ENCODE measurements around the gene SLC23A2. TPM values are rescaled to one million over a fixed set of nuclear protein-coding genes. Genes with fewer than 3 reads are reported as not detected.
"Not testable (repeated sequence)": the region's sequence is repeated elsewhere in the genome, so short reads cannot be mapped to it uniquely, and the experiment has no call there.

Gene SLC23A2
- total and polyA plus RNA-seq, 12 donors: 51.0 to 294 (median 145) TPM

GRCh38 chr20:5020760-5021159 is 19.4 kb upstream of the SLC23A2 start:
- Histone ChIP-seq H3K27me3 (no peaks in the 10 kb centered on the region), H3K36me3 (replicated peaks in 1 of 2) (no peaks in the 10 kb centered on the region), H3K9me3 (replicated peaks in 1 of 3) (no peaks in the 10 kb centered on the region), H3K27ac (no peak overlapping the region), H3K4me1 (replicated peaks in 1 of 2) (peaks cover 15 to 17% of the 10 kb centered on the region in 2 donors), H3K4me3 (no peak overlapping the region)
- intact Hi-C loops (cut with DNase I): no loop called here
- no peak for DNase-seq
- TF ChIP-seq, protein P1, sequence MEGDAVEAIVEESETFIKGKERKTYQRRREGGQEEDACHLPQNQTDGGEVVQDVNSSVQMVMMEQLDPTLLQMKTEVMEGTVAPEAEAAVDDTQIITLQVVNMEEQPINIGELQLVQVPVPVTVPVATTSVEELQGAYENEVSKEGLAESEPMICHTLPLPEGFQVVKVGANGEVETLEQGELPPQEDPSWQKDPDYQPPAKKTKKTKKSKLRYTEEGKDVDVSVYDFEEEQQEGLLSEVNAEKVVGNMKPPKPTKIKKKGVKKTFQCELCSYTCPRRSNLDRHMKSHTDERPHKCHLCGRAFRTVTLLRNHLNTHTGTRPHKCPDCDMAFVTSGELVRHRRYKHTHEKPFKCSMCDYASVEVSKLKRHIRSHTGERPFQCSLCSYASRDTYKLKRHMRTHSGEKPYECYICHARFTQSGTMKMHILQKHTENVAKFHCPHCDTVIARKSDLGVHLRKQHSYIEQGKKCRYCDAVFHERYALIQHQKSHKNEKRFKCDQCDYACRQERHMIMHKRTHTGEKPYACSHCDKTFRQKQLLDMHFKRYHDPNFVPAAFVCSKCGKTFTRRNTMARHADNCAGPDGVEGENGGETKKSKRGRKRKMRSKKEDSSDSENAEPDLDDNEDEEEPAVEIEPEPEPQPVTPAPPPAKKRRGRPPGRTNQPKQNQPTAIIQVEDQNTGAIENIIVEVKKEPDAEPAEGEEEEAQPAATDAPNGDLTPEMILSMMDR (IDR thresholded peaks at IDR 0.05): no peak
- no peak for TF ChIP-seq POLR2A (IDR thresholded peaks at IDR 0.05)
- WGBS, 4 donors: 75 to 78% (median 76%) methylated on average over 5 of the region's 5 CpGs

DNA sequence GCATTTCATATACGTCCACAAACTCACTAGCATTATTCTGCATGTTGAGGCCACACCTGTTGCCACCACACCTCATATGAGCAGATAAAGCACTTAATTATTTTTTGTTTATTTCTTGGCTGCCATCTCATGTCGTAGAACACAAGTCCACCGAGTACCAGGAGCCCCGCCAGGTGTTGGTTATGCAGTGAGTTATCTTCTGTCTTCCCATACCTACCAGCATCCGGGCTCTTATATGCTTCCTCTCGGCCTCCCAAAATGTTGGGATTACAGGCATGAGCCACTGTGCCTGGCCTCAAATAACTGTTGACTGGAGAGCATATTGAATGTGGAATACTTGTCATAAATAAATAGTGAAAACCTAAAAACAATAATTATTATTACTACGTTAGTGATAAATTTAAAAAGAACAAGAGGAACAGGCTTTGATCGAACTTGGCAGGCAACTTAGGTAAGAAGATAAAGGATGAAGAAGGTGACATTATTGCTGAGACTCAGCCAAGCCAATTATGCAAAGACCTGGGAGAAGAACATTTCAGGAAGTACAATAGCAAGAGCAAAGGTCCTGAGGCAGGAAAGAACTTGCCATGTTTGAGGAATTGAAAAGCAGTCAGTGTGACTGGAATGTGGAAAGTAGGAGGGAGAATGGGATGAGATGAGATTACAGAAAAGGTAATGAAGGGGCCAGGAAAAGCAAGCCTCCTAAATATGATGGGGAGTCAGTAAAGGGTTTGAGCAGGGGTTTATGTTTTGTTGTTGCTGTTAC is 12.6 kb upstream of the SLC23A2 start:
- H3K27ac ChIP-seq: no peak overlapping the region
- H3K4me3 ChIP-seq: no peak overlapping the region
- no peaks in the 10 kb centered on the region for H3K9me3 ChIP-seq (replicated peaks in 1 of 3)
- 87 to 93% (median 90%) methylated on average over 8 of the region's 8 CpGs for WGBS, 4 donors
- no peaks in the 10 kb centered on the region for H3K36me3 ChIP-seq (replicated peaks in 1 of 2)
- DNase-seq: no peak
- H3K27me3 ChIP-seq: no peaks in the 10 kb centered on the region
- intact Hi-C loops (cut with DNase I): no loop called here
- H3K4me1 ChIP-seq (replicated peaks in 1 of 2): no peaks in the 10 kb centered on the region
- TF ChIP-seq, protein P1 (IDR thresholded peaks at IDR 0.05): no peak
- no peak for TF ChIP-seq POLR2A (IDR thresholded peaks at IDR 0.05)

DNA sequence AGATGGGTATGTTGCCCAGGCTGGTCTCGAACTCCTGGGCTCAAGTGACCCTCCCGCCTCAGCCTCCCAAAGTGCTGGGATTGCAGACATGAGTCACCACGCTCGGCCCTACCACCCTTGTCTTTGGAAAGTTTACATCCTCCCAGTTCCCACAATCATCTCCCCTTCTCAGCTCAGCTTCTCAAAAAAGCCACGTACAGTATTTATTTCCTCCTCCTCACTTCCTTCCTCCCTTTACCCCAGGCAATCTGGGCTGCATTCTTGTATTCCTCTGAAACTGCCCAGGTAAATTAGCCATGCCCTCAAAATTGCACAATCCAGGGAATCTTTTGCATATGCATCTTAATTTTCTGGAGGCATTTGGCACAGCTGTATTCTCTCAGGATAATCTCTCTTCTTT is 7.4 kb upstream of the SLC23A2 start:
- intact Hi-C loops (cut with DNase I): loop anchor here (10.0 kb wide), 1 partner anchor 86 kb away; no protein-coding TSS in a partner anchor
- Histone ChIP-seq H3K27ac (no peak overlapping the region), H3K4me3 (no peak overlapping the region), H3K36me3 (replicated peaks in 1 of 2) (no peaks in the 10 kb centered on the region), H3K9me3 (replicated peaks in 1 of 3) (no peaks in the 10 kb centered on the region), H3K4me1 (replicated peaks in 1 of 2) (no peaks in the 10 kb centered on the region), H3K27me3 (no peaks in the 10 kb centered on the region)
- 56 to 68% (median 57%) methylated on average over 5 of the region's 5 CpGs for WGBS, 4 donors
- peak in 1 of 7 donors; percentile 30 for DNase-seq
- TF ChIP-seq, protein P1 (IDR thresholded peaks at IDR 0.05): no peak
- no peak for TF ChIP-seq POLR2A (IDR thresholded peaks at IDR 0.05)

- Histone ChIP-seq H3K4me3 (no peak overlapping the region), H3K9me3 (replicated peaks in 1 of 3) (no peaks in the 10 kb centered on the region), H3K36me3 (replicated peaks in 1 of 2) (no peaks in the 10 kb centered on the region), H3K4me1 (replicated peaks in 1 of 2) (peaks cover 4 to 6% of the 10 kb centered on the region in 2 donors), H3K27me3 (no peaks in the 10 kb centered on the region), H3K27ac (no peak overlapping the region)
- intact Hi-C loops (cut with DNase I): loop anchor here (10.0 kb wide), 1 partner anchor 89 kb away; no protein-coding TSS in a partner anchor
- 68 to 76% (median 75%) methylated on average over 4 of the region's 4 CpGs for WGBS, 4 donors
- TF ChIP-seq, protein P1 (IDR thresholded peaks at IDR 0.05): no peak
- TF ChIP-seq POLR2A (IDR thresholded peaks at IDR 0.05): no peak
- no peak for DNase-seq
These were observed 4.0 kb upstream of the SLC23A2 start for GRCh38 chr20:5005326-5005725.

GRCh38 chr20:5004825-5005224 is 3.5 kb upstream of the SLC23A2 start:
- not testable (repeated sequence) for H3K27me3 ChIP-seq
- intact Hi-C loops (cut with DNase I): loop anchor here (10.0 kb wide), 1 partner anchor 90 kb away; no protein-coding TSS in a partner anchor
- 92 to 95% (median 94%) methylated on average over 7 to 8 of the region's 8 CpGs for WGBS, 4 donors

More at GRCh38 chr20:5004825-5005224, 3.5 kb upstream of the SLC23A2 start:
- not testable (repeated sequence) for H3K27ac ChIP-seq; DNase-seq; H3K9me3 ChIP-seq (replicated peaks in 1 of 3); H3K36me3 ChIP-seq (replicated peaks in 1 of 2); H3K4me3 ChIP-seq
- H3K4me1 ChIP-seq (replicated peaks in 1 of 2): peaks cover 7 to 11% of the 10 kb centered on the region in 2 donors
